ENCODE results near the gene PPP2R2C.

GRCh38 chr4:6466756-6467381, 5.5 kb downstream of the PPP2R2C start:
- TF ChIP-seq BCL3 (IDR thresholded peaks at IDR 0.05; ENCODE audit: borderline replicate concordance, insufficient read depth, low read depth, low read length, poor library complexity, severe bottlenecking) (no peak), CTCF (IDR thresholded peaks at IDR 0.05 in 2 of 3, conservative IDR thresholded peaks at IDR 0.05 in 1 of 3; ENCODE audit: control insufficient read depth in 2 of 3, extremely low read depth in 1 of 3, insufficient read depth in 1 of 3, low read depth in 3 of 3, low read length in 3 of 3) (no peak), NR2C2 (IDR thresholded peaks at IDR 0.05; ENCODE audit: borderline replicate concordance, control insufficient read depth, insufficient read length, low read depth) (no peak), MEF2A (IDR thresholded peaks at IDR 0.05; ENCODE audit: insufficient read depth, low read depth, low read length) (no peak), RAD21 (IDR thresholded peaks at IDR 0.05; ENCODE audit: insufficient read depth, low read depth, low read length) (no peak), POLR2A (IDR thresholded peaks at IDR 0.05; ENCODE audit: low read depth, low read length) (no peak), CHD2 (IDR thresholded peaks at IDR 0.05; ENCODE audit: borderline replicate concordance, low read depth, low read length) (no peak), NFYB (IDR thresholded peaks at IDR 0.05; ENCODE audit: insufficient read depth, low read depth, low read length) (no peak), E2F4 (IDR thresholded peaks at IDR 0.05; ENCODE audit: low read depth, low read length) (no peak)

Data from GM12878 (cell line).